GM12801 (cell line): Measurements from ENCODE around the gene EAF1.

Experiments
- TF ChIP-seq, protein P1 (sequence below): IDR thresholded peaks from one replicate; pipeline ENCODE4 v1.5.1; 2011; ENCODE audit warnings: control low read depth; ENCODE audit not compliant: insufficient read length; ENCODE audit errors: extremely low read depth

The EAF1 gene

GRCh38 chr3:15387171-15387581 is 40.2 kb upstream of the EAF1 start:
- TF ChIP-seq, protein P1, sequence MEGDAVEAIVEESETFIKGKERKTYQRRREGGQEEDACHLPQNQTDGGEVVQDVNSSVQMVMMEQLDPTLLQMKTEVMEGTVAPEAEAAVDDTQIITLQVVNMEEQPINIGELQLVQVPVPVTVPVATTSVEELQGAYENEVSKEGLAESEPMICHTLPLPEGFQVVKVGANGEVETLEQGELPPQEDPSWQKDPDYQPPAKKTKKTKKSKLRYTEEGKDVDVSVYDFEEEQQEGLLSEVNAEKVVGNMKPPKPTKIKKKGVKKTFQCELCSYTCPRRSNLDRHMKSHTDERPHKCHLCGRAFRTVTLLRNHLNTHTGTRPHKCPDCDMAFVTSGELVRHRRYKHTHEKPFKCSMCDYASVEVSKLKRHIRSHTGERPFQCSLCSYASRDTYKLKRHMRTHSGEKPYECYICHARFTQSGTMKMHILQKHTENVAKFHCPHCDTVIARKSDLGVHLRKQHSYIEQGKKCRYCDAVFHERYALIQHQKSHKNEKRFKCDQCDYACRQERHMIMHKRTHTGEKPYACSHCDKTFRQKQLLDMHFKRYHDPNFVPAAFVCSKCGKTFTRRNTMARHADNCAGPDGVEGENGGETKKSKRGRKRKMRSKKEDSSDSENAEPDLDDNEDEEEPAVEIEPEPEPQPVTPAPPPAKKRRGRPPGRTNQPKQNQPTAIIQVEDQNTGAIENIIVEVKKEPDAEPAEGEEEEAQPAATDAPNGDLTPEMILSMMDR = no peak

- TF ChIP-seq, protein P1 = no peak
Observed at GRCh38 chr3:15387735-15388134, 39.7 kb upstream of the EAF1 start.

GRCh38 chr3:15390460-15390859 is 36.9 kb upstream of the EAF1 start:
- TF ChIP-seq, protein P1 = no peak

DNA sequence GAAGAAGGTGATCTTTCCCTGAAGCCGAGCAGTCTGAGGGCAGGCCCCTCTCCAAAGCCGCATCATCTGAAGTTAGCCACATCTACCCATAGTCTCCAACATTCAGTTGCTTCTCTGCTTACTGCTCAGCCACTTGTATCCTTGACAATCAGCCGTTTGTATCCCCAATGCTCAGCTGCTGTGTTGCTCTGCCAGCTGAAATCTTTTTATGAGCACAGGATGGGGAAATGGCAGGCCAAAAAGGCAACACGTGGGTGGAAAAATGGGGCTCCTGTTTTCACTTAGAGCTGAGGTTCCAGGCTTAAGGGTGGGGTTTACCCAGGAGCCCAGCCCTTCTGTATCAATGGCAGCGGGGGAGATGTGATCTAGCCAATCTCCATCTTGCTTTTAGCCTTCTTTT is 36.4 kb upstream of the EAF1 start:
- TF ChIP-seq, protein P1 = no peak

DNA sequence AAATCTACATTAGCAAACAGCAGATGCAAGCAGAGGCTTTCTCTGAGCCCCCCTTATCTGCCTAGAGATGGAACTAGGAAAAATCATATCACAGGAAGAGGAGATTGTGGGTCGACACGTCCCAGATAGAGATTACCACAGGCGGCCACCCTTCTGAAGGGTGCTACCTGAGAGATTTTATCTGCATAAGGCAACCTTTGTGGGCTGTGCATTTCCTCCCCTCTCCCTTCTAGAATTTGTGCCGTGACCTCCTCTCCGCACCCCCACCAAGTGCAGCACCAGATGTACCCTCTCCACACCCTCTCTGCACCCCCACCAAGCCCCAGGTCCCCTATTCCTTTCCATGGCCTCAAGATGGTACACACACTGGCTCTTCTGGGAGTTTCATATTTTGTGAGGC is 27.4 kb upstream of the EAF1 start:
- TF ChIP-seq, protein P1 = no peak

DNA sequence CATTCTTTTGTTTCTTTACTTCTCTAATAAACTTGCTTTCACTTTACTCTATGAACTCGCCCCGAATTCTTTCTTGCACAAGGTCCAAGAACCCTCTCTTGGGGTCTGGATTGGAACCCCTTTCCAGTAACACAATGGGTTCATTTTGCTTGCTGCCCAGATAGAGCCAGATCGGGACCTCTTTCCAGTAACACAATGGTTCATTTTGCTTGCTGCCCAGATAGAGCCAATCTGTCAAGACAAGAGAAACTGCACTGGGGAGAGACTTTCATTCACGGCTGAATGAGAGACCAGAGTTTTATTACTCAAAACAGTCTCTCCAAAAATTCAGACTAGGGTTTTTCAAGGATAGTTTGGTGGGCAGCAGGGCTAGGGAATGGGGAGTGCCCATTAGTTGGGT is 25.5 kb upstream of the EAF1 start:
- TF ChIP-seq, protein P1 = no peak

- TF ChIP-seq, protein P1 = no peak
Observed at GRCh38 chr3:15403495-15403894, 23.9 kb upstream of the EAF1 start.

GRCh38 chr3:15403965-15404364 is 23.4 kb upstream of the EAF1 start:
- TF ChIP-seq, protein P1 = no peak
